Measurements from ENCODE around the gene MAT2A. TPM values are rescaled to one million over a fixed set of nuclear protein-coding genes. Genes with fewer than 3 reads are reported as not detected.

Gene MAT2A
- total RNA-seq, 4 donors from 2014 or later: 303 to 511 (median 354) TPM

DNA sequence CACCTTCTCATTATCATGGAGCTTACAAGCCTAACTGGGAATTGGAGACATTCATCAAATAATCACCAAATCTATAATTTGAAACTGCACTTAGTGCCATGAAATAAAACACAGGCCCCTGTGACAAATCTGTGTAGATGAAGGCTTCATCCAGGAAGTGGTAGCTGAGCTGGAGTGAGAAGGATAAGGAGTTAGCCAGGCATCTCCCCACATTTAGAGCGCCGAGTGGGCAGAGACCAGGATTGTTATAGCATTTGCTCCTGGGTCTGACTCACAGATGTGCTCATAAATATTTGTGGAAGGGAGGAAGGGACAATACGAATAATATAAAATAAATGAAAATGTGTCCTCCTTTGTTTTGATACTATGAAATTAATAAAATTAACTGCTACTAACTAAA lies 2.5 kb upstream of the MAT2A start:
- TF ChIP-seq, protein P1, sequence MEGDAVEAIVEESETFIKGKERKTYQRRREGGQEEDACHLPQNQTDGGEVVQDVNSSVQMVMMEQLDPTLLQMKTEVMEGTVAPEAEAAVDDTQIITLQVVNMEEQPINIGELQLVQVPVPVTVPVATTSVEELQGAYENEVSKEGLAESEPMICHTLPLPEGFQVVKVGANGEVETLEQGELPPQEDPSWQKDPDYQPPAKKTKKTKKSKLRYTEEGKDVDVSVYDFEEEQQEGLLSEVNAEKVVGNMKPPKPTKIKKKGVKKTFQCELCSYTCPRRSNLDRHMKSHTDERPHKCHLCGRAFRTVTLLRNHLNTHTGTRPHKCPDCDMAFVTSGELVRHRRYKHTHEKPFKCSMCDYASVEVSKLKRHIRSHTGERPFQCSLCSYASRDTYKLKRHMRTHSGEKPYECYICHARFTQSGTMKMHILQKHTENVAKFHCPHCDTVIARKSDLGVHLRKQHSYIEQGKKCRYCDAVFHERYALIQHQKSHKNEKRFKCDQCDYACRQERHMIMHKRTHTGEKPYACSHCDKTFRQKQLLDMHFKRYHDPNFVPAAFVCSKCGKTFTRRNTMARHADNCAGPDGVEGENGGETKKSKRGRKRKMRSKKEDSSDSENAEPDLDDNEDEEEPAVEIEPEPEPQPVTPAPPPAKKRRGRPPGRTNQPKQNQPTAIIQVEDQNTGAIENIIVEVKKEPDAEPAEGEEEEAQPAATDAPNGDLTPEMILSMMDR (IDR thresholded peaks at IDR 0.05): no peak
- no peak for TF ChIP-seq POLR2A (IDR thresholded peaks at IDR 0.05)
- Histone ChIP-seq H3K36me3 (peaks cover 6 to 12% of the 10 kb centered on the region in 2 donors), H3K4me1 (peaks cover 8 to 17% of the 10 kb centered on the region in 2 donors), H3K4me3 (replicated peaks in 1 of 3) (no peak overlapping the region), H3K27ac (peak overlapping the region in 2 of 3 donors; percentile 98 to 100), H3K9me3 (no peaks in the 10 kb centered on the region), H3K27me3 (no peaks in the 10 kb centered on the region)
- intact Hi-C loops (cut with DNase I): no loop called here
- WGBS, 2 donors: 90 to 92% methylated on average over 3 of the region's 3 CpGs
- no peak for DNase-seq

DNA sequence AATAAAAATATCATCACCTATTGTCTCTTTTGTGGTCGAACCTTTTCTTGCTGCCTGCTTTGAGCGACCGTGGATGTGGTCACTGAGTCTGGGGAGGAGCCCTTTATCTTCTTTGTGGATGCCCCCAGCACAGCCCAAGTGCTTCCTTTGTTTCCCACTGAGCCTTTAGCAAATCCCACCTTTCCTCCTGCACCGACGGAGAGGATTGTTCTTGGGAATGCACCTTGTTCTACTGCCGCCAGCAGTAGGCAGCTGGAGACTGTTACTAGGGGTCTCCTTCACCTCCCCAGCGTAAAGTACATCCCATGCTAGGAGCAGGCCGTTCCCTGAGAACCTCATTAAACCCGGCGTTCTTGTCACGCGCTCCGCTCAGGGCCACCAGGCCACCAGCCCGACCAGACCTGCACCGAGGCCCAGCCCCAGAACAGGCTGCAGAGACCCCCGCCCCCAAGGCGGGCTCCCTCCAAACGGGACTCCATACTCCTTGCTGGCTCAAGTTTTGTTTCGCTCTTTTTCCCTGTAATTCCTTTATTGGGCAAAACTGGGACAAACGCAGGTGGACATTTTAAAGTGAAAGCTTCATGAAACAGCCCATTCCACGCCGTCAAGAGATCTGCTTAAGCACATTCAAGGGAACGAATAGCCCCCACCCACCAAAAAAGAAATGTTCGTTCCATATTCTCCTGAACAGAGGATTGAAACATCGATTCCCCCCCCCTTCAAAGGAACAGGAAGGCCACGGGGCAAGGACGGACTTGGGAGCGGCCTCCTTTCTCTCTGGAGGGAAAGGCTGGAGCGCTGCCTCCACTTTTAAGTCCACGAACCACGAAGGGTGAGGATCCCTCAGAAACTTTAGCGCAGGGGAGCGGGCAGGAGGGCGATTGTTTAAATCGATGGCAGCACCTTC lies 1.1 kb upstream of the MAT2A start:
- peak in 1 of 2 donors; percentile 69 for TF ChIP-seq POLR2A (IDR thresholded peaks at IDR 0.05)
- TF ChIP-seq, protein P1 (IDR thresholded peaks at IDR 0.05): peak in 3 of 6 experiments; percentile 5 to 14 (median 12)
- Histone ChIP-seq H3K27me3 (no peaks in the 10 kb centered on the region), H3K4me1 (peaks cover 22 to 31% of the 10 kb centered on the region in 2 donors), H3K4me3 (replicated peaks in 1 of 3) (peak overlapping the region; percentile 52 to 94 (median 63)), H3K36me3 (peaks cover 19 to 26% of the 10 kb centered on the region in 2 donors), H3K27ac (peak overlapping the region; percentile 97 to 100 (median 98)), H3K9me3 (no peaks in the 10 kb centered on the region)
- DNase-seq: peak; percentile 71 to 73
- intact Hi-C loops (cut with DNase I): no loop called here
- WGBS, 2 donors: 3 to 4% methylated on average over 34 to 35 of the region's 35 CpGs

DNA sequence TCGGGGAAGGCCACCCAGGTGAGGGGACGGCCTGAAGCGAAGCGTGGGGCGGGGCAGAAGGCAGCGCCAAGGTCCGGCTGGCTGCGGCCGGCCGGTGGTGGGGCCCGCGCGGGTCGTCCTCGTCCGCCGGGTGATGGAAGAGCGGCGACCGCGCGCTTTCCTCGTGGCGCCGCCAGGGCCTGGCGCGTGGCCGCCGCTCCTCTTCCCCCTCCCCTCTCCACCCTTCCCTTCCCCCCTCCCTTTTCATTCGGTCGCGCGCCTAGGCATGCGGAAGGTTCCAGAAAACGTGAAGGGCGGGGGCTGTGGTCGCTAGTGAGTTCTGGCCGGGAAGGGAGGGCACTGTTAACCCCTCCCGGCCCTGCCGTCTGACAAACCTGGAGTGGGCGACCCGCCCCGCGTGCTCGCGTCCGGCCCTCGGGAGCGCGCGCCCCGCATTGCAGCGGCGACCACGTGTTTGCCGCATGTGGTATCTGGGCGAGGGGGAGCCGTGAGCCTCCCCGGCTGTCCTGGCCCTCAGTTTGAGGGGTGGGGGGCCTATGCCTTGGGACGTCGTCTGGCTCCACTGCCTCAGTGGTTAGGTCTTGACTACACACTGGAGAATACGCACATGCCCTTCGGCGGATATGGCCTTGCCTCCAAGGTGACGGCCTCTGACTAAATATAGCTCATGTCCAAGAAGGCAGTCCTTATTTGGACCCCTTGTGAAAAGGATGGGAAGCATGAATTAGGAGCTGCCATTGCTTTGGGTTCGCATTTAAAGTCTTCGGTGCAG lies 579 bp downstream of the MAT2A start:
- Histone ChIP-seq H3K4me1 (peaks cover 31 to 38% of the 10 kb centered on the region in 2 donors), H3K27me3 (no peaks in the 10 kb centered on the region), H3K4me3 (replicated peaks in 1 of 3) (peak overlapping the region; percentile 52 to 94 (median 89)), H3K9me3 (no peaks in the 10 kb centered on the region), H3K36me3 (peaks cover 36 to 43% of the 10 kb centered on the region in 2 donors), H3K27ac (peak overlapping the region; percentile 97 to 100 (median 98))
- TF ChIP-seq, protein P1 (IDR thresholded peaks at IDR 0.05): no peak
- TF ChIP-seq POLR2A (IDR thresholded peaks at IDR 0.05): no peak
- intact Hi-C loops (cut with DNase I): loop anchor here (10.0 kb wide), 1 partner anchor 215 kb away; the partner anchor contains the start of gene TGOLN2
- 0% methylated on average over 27 to 48 of the region's 67 CpGs for WGBS, 2 donors
- peak; percentile 60 to 63 for DNase-seq

DNA sequence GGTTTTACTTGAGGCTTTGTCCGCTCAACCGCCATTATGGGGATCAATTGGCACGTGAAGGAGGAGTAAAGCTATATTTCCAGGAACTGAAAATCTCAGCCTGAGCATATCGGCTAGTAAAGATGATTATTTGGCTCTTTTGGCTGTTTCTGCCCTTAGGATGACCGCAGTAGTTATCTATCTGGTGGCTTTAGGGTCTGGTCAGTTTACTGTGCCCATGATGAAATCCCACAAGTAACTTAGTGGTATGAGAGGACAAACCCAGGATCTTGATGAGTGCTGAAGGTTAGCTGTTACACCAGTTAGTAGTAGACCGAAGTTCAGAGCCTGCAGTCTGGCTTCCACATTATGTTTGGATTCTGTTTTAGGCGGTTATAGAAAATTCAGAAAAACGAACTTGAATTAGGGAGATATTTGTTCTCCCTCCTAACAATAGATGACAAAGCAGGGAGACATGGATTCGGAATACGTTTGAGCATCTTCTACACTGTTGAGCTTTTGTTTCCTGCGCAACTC lies 1.2 kb downstream of the MAT2A start:
- H3K4me3 ChIP-seq (replicated peaks in 1 of 3): peak overlapping the region; percentile 52 to 94 (median 89)
- intact Hi-C loops (cut with DNase I): loop anchor here (10.0 kb wide), 1 partner anchor 215 kb away; the partner anchor contains the start of gene TGOLN2
- no peak for DNase-seq
- TF ChIP-seq, protein P1 (IDR thresholded peaks at IDR 0.05): no peak
- TF ChIP-seq POLR2A (IDR thresholded peaks at IDR 0.05): no peak
- peaks cover 43 to 49% of the 10 kb centered on the region in 2 donors for H3K36me3 ChIP-seq
- H3K4me1 ChIP-seq: peaks cover 31 to 38% of the 10 kb centered on the region in 2 donors
- H3K9me3 ChIP-seq: no peaks in the 10 kb centered on the region
- no peaks in the 10 kb centered on the region for H3K27me3 ChIP-seq
- WGBS, 2 donors: 4 to 7% methylated on average over 11 of the region's 11 CpGs
- H3K27ac ChIP-seq: peak overlapping the region; percentile 97 to 100 (median 98)
